Urothelium cell line (cell line): ENCODE measurements around the gene LRBA.
"Not testable (repeated sequence)": the region's sequence is repeated elsewhere in the genome, so short reads cannot be mapped to it uniquely, and the experiment has no call there.

ENCODE experiments used
- DNase-seq: peaks from one replicate; pipeline ENCODE4 v3.0.0; 2011; ENCODE audit warnings: low spot score, mixed read lengths
- FAIRE-seq: peaks from 2 replicates; lab custom pipeline; 2011; peaks lifted over from hg19 to GRCh38; lab: Jason Lieb, UNC

The LRBA gene

DNA sequence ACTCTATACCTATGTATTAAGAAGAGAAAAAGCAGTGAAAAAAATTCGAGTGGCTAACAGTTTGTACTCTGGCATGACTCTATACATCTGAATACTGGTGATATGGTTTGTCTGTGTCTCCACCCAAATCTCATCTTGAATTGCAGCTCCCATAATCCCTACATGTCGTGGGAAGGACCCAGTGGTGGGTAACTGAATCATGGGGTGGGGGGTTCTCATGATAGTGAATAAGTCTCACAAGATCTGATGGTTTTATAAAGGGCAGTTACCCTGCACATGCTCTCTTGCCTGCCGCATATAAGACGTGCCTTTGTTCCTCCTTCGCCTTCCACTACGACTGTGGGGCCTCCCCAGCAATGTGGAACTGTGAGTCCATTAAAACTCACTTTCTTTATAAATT is 70.4 kb downstream of the LRBA start:
- no peak for FAIRE-seq

DNA sequence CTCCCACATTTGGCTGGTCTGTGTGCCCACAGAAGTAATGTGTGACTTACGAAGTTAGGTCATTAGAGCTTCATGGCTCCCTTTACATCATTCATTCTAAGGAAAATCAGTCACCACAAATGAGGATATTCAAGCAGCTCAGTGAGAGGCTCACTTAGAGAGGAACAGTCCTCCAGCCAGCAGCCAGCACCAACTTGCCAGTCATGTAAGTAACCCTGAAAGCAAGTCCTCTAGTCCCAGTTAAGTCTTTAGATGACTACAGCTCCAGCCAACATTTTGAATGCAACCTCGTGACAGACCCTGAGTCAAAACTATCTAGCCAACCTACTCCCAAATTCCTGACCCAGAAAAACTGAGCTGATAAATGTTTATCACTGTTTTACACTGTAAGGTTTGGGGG is 71.3 kb downstream of the LRBA start:
- FAIRE-seq: no peak
- no peak for DNase-seq

More for the DNA sequence above, 70.4 kb downstream of the LRBA start:
- DNase-seq: no peak

DNA sequence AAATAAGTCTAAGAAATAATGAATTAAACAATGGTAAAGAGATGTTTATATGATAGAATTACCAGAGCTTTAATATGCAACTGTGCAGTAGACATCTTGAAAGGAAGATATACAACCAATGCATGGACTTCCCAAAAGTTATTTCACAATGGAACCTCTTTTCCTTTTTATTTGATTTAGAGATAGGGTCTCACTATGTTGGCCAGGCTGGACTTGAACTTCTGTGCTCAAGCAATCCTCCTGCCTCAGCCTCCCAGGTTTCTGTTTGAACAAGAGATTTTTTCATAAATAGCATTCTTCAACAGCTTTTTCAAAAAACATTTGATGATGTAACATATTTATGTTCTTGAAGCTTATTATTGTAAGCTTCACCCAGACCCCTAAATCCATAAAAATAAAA is 72.0 kb downstream of the LRBA start:
- no peak for FAIRE-seq
- DNase-seq: no peak

DNA sequence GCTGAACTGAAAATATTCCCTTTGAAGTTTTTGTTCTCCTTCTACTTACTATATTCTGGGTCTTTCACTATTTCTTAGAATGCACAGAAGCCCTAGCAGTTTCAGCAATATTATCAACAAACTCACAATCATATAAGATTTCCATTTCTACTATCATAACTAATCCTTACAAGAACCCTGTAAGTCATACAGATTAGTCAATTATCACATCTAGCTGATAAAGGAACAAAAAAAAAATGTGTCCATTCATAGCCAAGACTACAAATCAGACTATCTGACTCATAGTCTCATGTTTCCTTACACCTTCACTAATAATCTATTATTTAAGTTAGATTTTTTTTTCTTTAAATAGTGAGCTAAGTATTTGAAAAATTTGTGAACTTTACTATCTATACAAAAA is 72.5 kb downstream of the LRBA start:
- FAIRE-seq: no peak

DNA sequence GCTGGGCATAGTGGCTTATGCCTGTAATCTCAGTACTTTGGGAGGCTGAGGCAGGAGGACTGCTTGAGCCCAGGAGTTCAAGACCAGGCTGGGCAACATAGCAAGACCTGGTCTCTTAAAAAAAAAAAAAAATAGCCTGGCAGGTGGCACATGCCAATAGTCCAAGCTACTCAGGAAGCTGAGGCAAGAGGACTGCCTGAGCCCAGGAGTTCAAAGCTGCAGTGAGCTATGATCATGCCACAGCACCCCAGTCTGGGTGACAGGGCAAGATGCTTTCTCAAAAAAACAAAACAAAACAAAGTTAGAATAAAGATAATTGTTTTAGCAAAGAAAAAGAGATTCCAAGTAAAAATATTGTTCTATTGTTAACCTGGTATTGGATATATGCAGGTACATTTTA is 75.0 kb downstream of the LRBA start:
- FAIRE-seq: no peak

More for the DNA sequence above, 72.5 kb downstream of the LRBA start:
- DNase-seq: no peak

DNA sequence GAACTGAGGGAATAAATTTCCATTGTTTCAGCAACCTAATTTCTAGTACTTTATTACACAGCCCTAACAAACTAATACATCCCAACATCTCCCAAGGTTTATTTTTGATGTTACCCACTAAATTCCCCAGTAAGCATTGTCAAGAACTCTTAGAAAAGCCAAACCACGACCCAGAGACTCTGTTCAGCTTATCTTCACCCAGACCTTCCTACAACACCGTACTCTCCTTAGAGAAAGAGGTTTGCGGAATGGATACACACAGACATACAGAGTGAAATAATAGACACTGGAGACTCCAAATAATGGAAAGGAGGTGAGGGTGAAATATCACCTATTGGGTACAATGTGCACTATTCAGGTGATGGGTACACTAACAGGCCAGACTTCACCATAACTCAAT is 75.6 kb downstream of the LRBA start:
- no peak for FAIRE-seq
- no peak for DNase-seq

More for the DNA sequence above, 75.0 kb downstream of the LRBA start:
- no peak for DNase-seq

DNA sequence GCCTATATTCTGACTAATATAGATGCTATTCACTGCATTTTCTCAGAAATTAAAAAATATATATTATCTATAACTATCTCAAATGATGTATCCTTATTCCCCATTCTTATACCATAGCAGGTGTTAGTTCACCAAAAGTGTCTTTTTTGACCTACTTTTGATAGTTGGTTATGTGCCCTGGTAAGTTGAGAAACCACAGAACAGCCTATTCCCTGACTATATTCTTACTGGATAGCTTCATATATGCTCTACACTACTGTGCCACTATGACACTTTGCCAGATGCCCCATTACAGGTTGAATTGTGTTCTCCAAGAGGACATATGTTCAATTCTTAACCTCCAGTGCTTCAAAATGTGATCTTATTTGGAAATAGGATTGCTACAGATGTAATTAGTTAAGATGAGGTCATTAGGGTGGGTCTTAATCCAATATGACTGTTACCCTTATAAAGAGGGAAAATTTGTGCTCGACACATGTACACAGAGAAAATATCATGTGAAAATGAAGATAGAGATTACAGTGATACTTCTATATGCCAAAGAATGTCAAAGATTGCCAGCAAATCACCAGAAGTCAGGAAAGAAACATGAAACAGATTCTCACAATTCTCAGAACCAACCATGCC is 76.1 kb downstream of the LRBA start:
- no peak for DNase-seq
- FAIRE-seq: no peak

DNA sequence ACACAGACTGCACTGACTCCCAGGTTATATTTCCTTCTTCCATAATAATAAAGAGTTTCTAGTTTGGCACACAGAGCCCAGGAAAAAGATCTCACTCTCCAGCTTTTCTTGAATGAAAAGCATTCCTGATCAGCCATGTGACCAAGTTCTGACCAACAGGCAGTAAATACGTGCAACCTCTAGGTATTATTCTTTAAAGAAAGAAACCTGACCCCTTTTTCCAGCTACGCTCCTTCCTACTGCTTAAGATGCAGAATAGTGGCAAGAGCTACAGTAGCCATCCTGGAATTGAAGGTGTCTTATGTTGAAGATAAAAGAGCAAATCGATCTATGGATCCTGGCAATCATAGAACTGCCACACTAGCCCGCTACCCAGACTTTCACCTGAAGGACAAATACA is 76.7 kb downstream of the LRBA start:
- DNase-seq: no peak
- no peak for FAIRE-seq

DNA sequence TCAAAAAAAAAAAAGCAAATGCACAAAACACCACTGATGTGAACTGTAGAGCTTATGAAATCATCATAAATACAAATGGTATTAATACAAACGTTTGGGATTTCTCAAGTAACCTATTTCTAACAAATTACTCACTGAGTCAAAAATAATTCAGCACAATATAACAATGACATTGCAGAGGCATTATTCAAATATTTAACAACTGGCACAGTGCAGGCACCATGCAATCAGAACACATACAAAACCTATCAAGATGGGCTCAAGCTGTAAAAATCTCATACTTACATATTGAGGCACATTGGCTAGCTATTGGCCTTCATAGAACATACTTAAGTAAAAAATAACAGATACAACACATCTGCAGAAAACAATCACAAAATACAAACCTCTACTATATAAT is 81.1 kb downstream of the LRBA start:
- no peak for DNase-seq
- no peak for FAIRE-seq

DNA sequence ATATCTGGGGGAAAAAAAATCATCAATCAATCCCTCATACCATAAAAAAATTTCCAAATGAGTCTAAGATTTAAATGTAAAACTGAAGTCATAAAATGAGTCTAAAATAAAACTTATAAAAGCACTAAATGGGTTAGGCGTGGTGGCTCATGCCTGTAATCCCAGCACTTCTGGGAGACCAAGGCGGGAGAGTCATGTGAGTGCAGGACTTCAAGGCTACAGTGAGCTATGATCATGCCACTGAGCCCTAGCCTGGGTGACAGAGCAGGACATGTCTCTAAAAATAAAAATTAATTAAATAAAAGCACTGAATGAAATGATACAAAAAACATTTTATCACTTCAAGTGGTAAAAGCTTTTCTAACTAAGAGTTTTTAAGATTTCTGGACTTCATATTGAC is 83.3 kb downstream of the LRBA start:
- FAIRE-seq (no peak), DNase-seq (no peak)

DNA sequence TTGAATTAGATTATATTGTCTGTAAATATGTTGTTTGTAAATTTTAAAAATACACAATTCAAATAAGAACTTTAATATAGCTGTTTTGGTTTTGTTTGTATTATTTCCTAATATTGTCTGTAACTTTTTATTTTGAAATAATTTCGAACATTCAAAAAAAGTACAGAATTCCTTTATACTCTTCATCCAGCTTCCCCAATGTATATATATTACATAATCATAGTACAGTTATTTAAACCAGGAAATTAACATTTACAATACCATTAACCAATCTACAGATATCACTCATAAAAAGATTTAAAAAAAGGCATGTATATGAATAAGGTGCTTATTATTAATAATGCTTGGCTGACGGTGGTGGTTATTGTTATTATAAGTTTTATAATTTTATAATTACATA is 84.1 kb downstream of the LRBA start:
- DNase-seq (no peak), FAIRE-seq (no peak)

DNA sequence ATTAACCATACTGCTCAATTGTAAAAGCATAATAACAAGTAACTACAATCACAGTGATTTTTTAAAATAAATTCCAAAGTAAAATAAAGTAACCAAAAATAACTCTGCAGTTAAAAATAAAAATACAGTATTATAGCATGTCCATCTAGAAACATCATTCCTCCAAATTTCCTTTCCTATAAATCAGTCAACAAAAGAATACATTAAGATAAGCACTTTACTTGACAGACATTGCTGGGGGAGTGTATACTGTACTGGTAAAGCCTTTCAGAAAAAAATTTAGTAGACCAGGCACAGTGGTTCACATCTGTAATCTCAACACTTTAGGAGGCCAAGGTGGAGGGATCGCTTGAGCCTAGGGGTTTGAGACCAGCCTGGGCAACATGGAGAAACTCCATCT is 91.1 kb downstream of the LRBA start:
- DNase-seq: no peak
- FAIRE-seq: no peak

DNA sequence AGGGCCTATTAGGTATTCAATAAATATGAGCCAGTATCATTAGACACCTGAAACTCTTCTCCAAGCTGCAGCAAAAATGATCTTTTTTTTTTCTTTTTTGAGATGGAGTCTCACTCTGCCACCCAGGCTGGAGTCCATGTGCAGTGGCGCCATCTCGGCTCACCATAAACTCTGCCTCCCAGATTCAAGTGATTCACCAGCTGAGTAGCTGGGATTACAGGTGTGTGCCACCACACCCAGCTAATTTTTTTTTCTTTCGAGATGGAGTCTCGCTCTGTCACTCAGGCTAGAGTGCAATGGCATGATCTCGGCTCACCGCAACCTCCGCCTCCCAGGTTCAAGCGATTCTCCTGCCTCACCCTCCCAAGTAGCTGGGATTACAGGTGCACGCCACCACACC is 93.6 kb downstream of the LRBA start:
- FAIRE-seq, DNase-seq: not testable (repeated sequence)

DNA sequence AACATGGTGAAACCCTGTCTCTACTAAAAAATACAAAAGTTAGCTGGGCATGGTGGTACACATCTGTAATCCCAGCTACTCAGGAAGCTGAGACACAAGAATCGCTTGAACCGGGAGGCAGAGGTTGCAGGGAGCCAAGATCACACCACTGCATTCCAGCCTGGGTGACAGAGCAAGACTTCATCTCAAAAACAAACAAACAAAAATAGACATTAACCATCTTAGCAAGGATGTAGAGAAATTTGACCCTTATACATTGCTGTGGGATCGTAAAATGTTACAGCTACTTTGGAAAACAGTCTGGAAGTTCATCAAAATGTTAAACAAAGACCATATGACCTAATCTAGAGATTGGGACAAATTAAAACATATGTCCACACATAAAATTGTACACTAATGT is 96.5 kb downstream of the LRBA start:
- not testable (repeated sequence) for FAIRE-seq, DNase-seq

DNA sequence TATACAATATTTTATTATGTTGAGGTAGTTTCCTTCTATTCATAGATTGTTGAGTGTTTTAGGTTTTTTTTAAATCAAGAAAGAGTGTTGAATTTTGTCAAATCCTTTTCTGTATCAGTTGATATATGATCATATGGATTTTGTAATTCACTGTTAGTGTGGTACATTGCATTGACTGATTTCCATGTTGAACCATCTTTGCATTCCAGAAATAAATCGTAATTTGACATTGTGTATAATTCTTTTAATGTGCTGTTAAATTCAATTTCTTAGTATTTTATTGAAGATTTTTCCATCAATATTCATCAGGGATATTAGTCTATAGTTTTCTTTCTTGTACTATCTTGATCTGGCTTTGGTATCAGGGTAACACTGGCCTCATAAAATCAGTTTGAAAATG is 103.8 kb downstream of the LRBA start:
- FAIRE-seq: no peak
- no peak for DNase-seq

DNA sequence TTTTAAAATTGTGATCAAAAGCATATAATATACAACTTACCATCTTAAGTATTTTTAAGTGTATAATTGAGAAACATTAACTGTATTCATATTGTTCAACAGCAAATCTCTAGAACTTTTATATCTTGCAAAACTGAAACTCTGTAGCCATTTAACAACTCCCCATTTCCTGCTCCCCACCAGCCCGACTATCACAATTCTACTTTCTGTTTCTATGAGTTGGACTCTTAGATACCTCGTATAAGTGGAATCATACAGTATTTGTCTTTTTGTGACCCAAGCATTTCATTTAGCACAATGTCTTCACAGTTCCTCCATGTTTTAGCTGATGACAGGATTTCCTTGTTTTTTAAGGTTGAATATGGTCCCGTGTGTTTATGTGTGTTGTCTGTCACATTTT is 106.0 kb downstream of the LRBA start:
- FAIRE-seq (no peak), DNase-seq (no peak)

DNA sequence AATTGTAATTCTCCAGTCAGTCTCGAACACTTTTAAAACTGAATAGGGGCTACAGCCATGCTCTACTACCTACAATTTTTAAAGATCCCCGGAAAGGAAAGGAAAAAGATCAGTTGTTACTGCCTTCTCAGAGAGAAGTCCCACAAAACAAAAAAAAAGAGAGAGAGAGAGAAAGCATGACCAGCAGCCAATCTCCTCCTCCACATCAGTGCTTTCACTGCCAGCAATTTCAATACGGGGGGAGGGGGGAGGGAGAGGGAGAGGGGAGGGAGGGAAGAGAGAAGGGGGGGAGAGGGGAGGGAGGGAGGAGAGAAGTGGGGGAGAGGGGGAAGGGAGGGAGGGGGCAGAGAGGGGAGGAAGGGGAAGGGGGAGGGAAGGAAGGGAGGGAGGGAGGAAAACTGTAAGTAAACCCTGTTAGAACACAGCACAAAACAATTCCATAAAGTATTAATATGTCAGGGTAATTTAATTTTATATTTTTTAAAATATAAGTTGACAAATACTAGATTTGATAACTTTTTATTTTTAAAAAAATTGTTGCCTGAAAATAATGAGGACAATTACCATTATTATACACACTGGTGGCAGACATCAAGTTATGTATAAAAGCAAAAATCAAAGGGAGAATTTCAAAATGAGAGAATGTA is 108.0 kb downstream of the LRBA start:
- DNase-seq (peak; percentile 12), FAIRE-seq (no peak)

DNA sequence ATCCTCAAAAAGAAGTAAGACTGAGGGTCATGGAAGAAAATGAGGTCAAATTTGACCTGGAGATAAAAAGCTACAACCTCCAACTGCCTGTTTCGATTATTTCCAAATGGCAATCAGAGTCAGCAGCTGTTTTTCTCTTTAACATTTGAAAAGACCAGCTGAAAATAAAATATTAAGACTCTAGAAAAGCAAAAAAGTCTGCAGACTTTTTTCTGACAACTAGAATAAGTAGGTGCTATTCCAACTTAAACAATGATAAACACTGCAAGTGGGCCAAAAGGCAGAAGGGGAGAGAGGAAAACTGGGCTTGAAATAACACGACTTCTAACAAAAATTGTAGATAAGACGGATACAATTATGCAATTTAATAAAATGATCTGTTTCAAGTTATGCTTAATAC is 110.4 kb downstream of the LRBA start:
- FAIRE-seq (no peak), DNase-seq (no peak)

DNA sequence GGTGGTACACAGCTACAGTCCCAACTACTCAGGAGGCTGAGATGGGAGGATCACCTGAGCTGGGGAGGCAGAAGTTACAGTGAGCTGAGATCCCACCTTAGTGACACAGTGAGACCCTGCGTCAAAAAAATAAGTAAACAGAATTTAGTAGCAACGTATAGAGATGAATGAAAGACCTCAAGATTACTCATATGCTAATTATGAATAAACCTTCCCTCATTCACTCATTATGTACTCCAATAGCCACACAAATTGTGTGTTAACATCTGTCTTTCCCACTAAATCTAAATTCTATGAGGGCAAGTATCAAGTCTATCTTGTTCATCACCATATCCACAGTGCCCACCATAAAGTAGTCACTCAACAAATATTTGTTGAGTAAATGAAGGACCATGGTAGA is 111.5 kb downstream of the LRBA start:
- no peak for FAIRE-seq
- no peak for DNase-seq

DNA sequence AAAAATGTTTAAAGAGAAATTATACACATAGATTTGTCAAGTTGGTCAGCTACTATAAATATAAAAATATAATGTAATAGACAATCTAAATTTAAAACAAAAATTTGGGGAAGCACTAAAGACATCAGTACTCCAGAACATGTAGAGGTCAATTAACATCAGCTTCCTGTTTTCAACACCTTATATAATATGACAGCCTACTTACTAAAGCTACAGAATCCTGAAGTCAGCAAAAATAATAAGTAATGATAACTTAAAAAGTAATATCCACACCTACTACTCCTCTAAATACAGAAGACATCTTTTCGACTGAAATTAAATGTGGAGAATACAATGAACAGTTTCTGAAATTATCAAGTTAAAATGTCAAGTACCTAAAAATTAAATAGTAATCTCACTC is 118.6 kb downstream of the LRBA start:
- FAIRE-seq: no peak

DNA sequence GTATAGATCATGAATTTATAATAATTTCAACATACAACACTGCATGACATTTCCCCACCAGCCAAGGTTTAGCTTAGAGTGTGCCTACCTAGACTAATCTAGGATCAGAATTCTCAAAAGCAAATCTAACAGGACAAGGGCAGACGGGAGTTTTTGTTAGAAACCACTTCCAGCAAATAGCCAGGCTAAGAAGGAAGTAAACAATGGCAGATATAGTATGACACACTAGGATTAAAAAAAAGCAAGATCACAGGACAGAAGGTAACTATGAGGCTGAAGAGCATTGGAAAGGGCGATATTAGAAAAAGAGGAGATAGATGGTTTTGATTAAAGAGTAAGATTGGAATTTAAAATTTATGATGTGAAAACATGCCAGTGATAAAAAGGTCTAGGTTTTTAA is 124.8 kb downstream of the LRBA start:
- DNase-seq (no peak), FAIRE-seq (no peak)

More for the DNA sequence above, 118.6 kb downstream of the LRBA start:
- DNase-seq: no peak

DNA sequence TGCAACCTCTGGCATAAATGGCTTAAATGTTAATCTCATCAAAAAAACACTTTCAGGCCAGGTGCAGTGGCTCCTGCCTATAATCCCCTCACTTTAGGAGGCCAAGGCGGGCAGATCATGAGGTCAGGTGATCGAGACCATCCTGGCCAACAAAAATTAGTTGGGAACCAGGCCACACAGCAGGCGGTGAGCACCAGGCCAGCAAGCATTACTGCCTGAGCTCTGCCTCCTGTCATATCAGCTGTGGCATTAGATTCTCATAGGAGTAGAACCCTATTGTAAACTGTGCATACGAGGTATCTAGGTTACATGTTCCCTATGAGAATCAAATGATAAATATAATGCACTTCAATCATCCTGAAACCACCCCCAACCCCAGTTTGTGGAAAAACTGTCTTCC is 125.8 kb downstream of the LRBA start:
- DNase-seq: no peak
- FAIRE-seq: no peak

DNA sequence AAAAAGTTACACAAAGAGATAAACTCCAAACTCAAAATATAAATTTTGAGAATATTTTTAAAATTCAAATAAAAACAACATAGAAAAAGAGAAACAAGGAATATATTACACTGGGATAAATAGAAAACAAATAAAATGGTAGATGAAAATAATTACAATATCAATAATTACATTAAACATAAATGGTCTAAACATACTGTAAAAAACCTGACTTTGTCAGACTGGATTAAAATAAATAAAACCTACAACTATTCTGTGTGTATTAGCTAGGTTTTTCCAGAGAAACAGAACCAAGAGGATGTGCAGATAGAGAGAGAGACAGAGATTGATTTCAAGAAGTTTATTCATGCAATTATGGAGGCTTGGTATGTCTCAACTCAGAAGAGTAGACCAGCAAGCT is 126.5 kb downstream of the LRBA start:
- FAIRE-seq: no peak

More for the DNA sequence above, 126.5 kb downstream of the LRBA start:
- no peak for DNase-seq
